ENCODE data around the gene SNRNP48. TPM values are rescaled to one million over a fixed set of nuclear protein-coding genes. Genes with fewer than 3 reads are reported as not detected.

SNRNP48 gene
- total and polyA plus RNA-seq, 9 donors = 11.4 to 15.9 (median 12.7) TPM

- DNase-seq = no peak
- Histone ChIP-seq H3K36me3 (ENCODE audit: control insufficient read depth, insufficient read depth, low read length) (no peaks in the 10 kb centered on the region), H3K4me1 (ENCODE audit: control insufficient read depth, insufficient read depth, low read length) (no peaks in the 10 kb centered on the region), H3K27me3 (ENCODE audit: control insufficient read depth, insufficient read depth, low read length) (no peaks in the 10 kb centered on the region), H3K4me3 (ENCODE audit: low read length) (no peak overlapping the region), H3K9me3 (replicated peaks; ENCODE audit: control insufficient read depth, low read depth, low read length) (no peaks in the 10 kb centered on the region), H3K27ac (ENCODE audit: low read length) (no peak overlapping the region)
- no CpG with 5 or more reads among the region's 1 CpG for WGBS (ENCODE audit: insufficient coverage)
These were observed 66.4 kb downstream of the SNRNP48 start for GRCh38 chr6:7656355-7656754.

GRCh38 chr6:7658543-7658942 lies 68.5 kb downstream of the SNRNP48 start:
- Histone ChIP-seq H3K27me3 (ENCODE audit: control insufficient read depth, insufficient read depth, low read length) (no peaks in the 10 kb centered on the region), H3K27ac (ENCODE audit: low read length) (no peak overlapping the region), H3K9me3 (replicated peaks; ENCODE audit: control insufficient read depth, low read depth, low read length) (no peaks in the 10 kb centered on the region), H3K4me1 (ENCODE audit: control insufficient read depth, insufficient read depth, low read length) (no peaks in the 10 kb centered on the region), H3K36me3 (ENCODE audit: control insufficient read depth, insufficient read depth, low read length) (no peaks in the 10 kb centered on the region), H3K4me3 (ENCODE audit: low read length) (no peak overlapping the region)
- no peak for DNase-seq
- 95% methylated on average over 4 of the region's 4 CpGs for WGBS (ENCODE audit: insufficient coverage)

- Histone ChIP-seq H3K36me3 (ENCODE audit: control insufficient read depth, insufficient read depth, low read length) (no peaks in the 10 kb centered on the region), H3K27ac (ENCODE audit: low read length) (no peak overlapping the region), H3K4me1 (ENCODE audit: control insufficient read depth, insufficient read depth, low read length) (no peaks in the 10 kb centered on the region), H3K4me3 (ENCODE audit: low read length) (no peak overlapping the region), H3K9me3 (replicated peaks; ENCODE audit: control insufficient read depth, low read depth, low read length) (no peaks in the 10 kb centered on the region), H3K27me3 (ENCODE audit: control insufficient read depth, insufficient read depth, low read length) (no peaks in the 10 kb centered on the region)
- WGBS (ENCODE audit: insufficient coverage) = no CpG with 5 or more reads among the region's 3 CpGs
- no peak for DNase-seq
These were observed 71.4 kb downstream of the SNRNP48 start for GRCh38 chr6:7661364-7661763.

Other genes with a start within 250 kb of the SNRNP48 start
- 0.04 TPM for gene CAGE1, start 200.5 kb upstream of the SNRNP48 start, total RNA-seq
- under 1 TPM in 3 of 8 donors, not detected in 5; 0.08 to 0.13 (median 0.08) TPM for gene CAGE1, start 200.5 kb upstream of the SNRNP48 start, polyA plus RNA-seq (ENCODE audit: insufficient read depth in 1 of 8, insufficient read length in 8 of 8, low replicate concordance in 1 of 8)
- 18.3 TPM for gene RIOK1, start 200.4 kb upstream of the SNRNP48 start, total RNA-seq
- gene RIOK1, start 200.4 kb upstream of the SNRNP48 start, polyA plus RNA-seq (ENCODE audit: insufficient read depth in 1 of 8, insufficient read length in 8 of 8, low replicate concordance in 1 of 8) = 10 to 100 TPM; 20.5 to 33.4 (median 24.8) TPM
- 1.4 TPM for gene DSP, start 48.5 kb upstream of the SNRNP48 start, total RNA-seq
- 10 to 100 TPM in 1 of 8 donors, 1 to 10 TPM in 7; 2.0 to 58.5 (median 3.5) TPM for gene DSP, start 48.5 kb upstream of the SNRNP48 start, polyA plus RNA-seq (ENCODE audit: insufficient read depth in 1 of 8, insufficient read length in 8 of 8, low replicate concordance in 1 of 8)
- 1.3 TPM for gene BMP6, start 135.9 kb downstream of the SNRNP48 start, total RNA-seq
- gene BMP6, start 135.9 kb downstream of the SNRNP48 start, polyA plus RNA-seq (ENCODE audit: insufficient read depth in 1 of 8, insufficient read length in 8 of 8, low replicate concordance in 1 of 8) = 1 to 10 TPM in 6 of 8 donors, under 1 TPM in 2; 0.51 to 2.4 (median 1.4) TPM

Measured in muscle of leg (tissue), 11 donors.